ENCODE data around the gene RHCG.

RHCG gene

GRCh38 chr15:89452330-89452836 lies 44.0 kb downstream of the RHCG start:
- no peak overlapping the region for H3K9ac ChIP-seq (ENCODE audit: low read depth, low read length)
- no peaks in the 10 kb centered on the region for H3K9me3 ChIP-seq (ENCODE audit: insufficient read depth, low read depth, low read length)
- peaks cover 25% of the 10 kb centered on the region; the same call in 1 of the 2 replicates for H3K4me1 ChIP-seq (ENCODE audit: insufficient read depth, low read length)
- WGBS = 90% methylated on average over 8 of the region's 8 CpGs
- peaks cover 40% of the 10 kb centered on the region; the same call in 1 of the 2 replicates for H3K27me3 ChIP-seq (ENCODE audit: insufficient read depth, low read length)
- H3K27ac ChIP-seq (ENCODE audit: low read depth, low read length) = no peak overlapping the region
- no peak overlapping the region for H3K4me3 ChIP-seq (ENCODE audit: low read length)
- no peaks in the 10 kb centered on the region for H3K36me3 ChIP-seq (ENCODE audit: insufficient read depth, low read length)

- Histone ChIP-seq H3K4me3 (ENCODE audit: low read length) (no peak overlapping the region), H3K9ac (ENCODE audit: low read depth, low read length) (no peak overlapping the region), H3K27me3 (ENCODE audit: insufficient read depth, low read length) (peaks cover 40% of the 10 kb centered on the region; the same call in 1 of the 2 replicates), H3K27ac (ENCODE audit: low read depth, low read length) (no peak overlapping the region), H3K36me3 (ENCODE audit: insufficient read depth, low read length) (no peaks in the 10 kb centered on the region), H3K4me1 (ENCODE audit: insufficient read depth, low read length) (peaks cover 25% of the 10 kb centered on the region; the same call in 1 of the 2 replicates), H3K9me3 (ENCODE audit: insufficient read depth, low read depth, low read length) (no peaks in the 10 kb centered on the region)
- WGBS = no CpG with 5 or more reads among the region's 1 CpG
Measured at GRCh38 chr15:89451846-89452245, 44.5 kb downstream of the RHCG start.

- 48% methylated on average over 11 of the region's 11 CpGs for WGBS
- Histone ChIP-seq H3K9ac (ENCODE audit: low read depth, low read length) (no peak overlapping the region), H3K27me3 (ENCODE audit: insufficient read depth, low read length) (peaks cover 52% of the 10 kb centered on the region; the same call in 1 of the 2 replicates)
Measured at GRCh38 chr15:89450076-89451006, 46.0 kb downstream of the RHCG start.

GRCh38 chr15:89448825-89449224 lies 47.6 kb downstream of the RHCG start:
- Histone ChIP-seq H3K4me1 (ENCODE audit: insufficient read depth, low read length) (peaks cover 36% of the 10 kb centered on the region; the same call in 1 of the 2 replicates), H3K9ac (ENCODE audit: low read depth, low read length) (no peak overlapping the region), H3K9me3 (ENCODE audit: insufficient read depth, low read depth, low read length) (no peaks in the 10 kb centered on the region), H3K4me3 (ENCODE audit: low read length) (no peak overlapping the region), H3K27me3 (ENCODE audit: insufficient read depth, low read length) (peaks cover 48% of the 10 kb centered on the region; the same call in 1 of the 2 replicates), H3K36me3 (ENCODE audit: insufficient read depth, low read length) (no peaks in the 10 kb centered on the region), H3K27ac (ENCODE audit: low read depth, low read length) (no peak overlapping the region)
- WGBS = 37% methylated on average over 11 of the region's 11 CpGs

More at GRCh38 chr15:89450076-89451006, 46.0 kb downstream of the RHCG start:
- Histone ChIP-seq H3K4me3 (ENCODE audit: low read length) (no peak overlapping the region), H3K36me3 (ENCODE audit: insufficient read depth, low read length) (no peaks in the 10 kb centered on the region), H3K27ac (ENCODE audit: low read depth, low read length) (no peak overlapping the region), H3K9me3 (ENCODE audit: insufficient read depth, low read depth, low read length) (no peaks in the 10 kb centered on the region), H3K4me1 (ENCODE audit: insufficient read depth, low read length) (peaks cover 25% of the 10 kb centered on the region; the same call in 1 of the 2 replicates)

- H3K9ac ChIP-seq (ENCODE audit: low read depth, low read length) = no peak overlapping the region
- no peak overlapping the region for H3K4me3 ChIP-seq (ENCODE audit: low read length)
- no peaks in the 10 kb centered on the region for H3K36me3 ChIP-seq (ENCODE audit: insufficient read depth, low read length)
- H3K9me3 ChIP-seq (ENCODE audit: insufficient read depth, low read depth, low read length) = no peaks in the 10 kb centered on the region
- peaks cover 39% of the 10 kb centered on the region; the same call in 1 of the 2 replicates for H3K4me1 ChIP-seq (ENCODE audit: insufficient read depth, low read length)
- H3K27ac ChIP-seq (ENCODE audit: low read depth, low read length) = no peak overlapping the region
- H3K27me3 ChIP-seq (ENCODE audit: insufficient read depth, low read length) = peaks cover 38% of the 10 kb centered on the region; the same call in 1 of the 2 replicates
- 92% methylated on average over 8 of the region's 8 CpGs for WGBS
Measured at GRCh38 chr15:89447676-89448075, 48.7 kb downstream of the RHCG start.

GRCh38 chr15:89446255-89446891 lies 50.0 kb downstream of the RHCG start:
- peaks cover 38% of the 10 kb centered on the region; the same call in 1 of the 2 replicates for H3K27me3 ChIP-seq (ENCODE audit: insufficient read depth, low read length)
- H3K9ac ChIP-seq (ENCODE audit: low read depth, low read length) = no peak overlapping the region
- no peaks in the 10 kb centered on the region for H3K9me3 ChIP-seq (ENCODE audit: insufficient read depth, low read depth, low read length)
- H3K36me3 ChIP-seq (ENCODE audit: insufficient read depth, low read length) = no peaks in the 10 kb centered on the region
- peaks cover 39% of the 10 kb centered on the region; the same call in 1 of the 2 replicates for H3K4me1 ChIP-seq (ENCODE audit: insufficient read depth, low read length)
- H3K27ac ChIP-seq (ENCODE audit: low read depth, low read length) = no peak overlapping the region
- no peak overlapping the region for H3K4me3 ChIP-seq (ENCODE audit: low read length)
- 93% methylated on average over 9 of the region's 9 CpGs for WGBS

GRCh38 chr15:89445518-89445917 lies 50.9 kb downstream of the RHCG start:
- H3K9me3 ChIP-seq (ENCODE audit: insufficient read depth, low read depth, low read length) = no peaks in the 10 kb centered on the region
- no peaks in the 10 kb centered on the region for H3K36me3 ChIP-seq (ENCODE audit: insufficient read depth, low read length)
- no peak overlapping the region for H3K9ac ChIP-seq (ENCODE audit: low read depth, low read length)
- peaks cover 34% of the 10 kb centered on the region; the same call in 1 of the 2 replicates for H3K27me3 ChIP-seq (ENCODE audit: insufficient read depth, low read length)
- H3K4me3 ChIP-seq (ENCODE audit: low read length) = no peak overlapping the region
- peaks cover 36% of the 10 kb centered on the region; the same call in 1 of the 2 replicates for H3K4me1 ChIP-seq (ENCODE audit: insufficient read depth, low read length)
- H3K27ac ChIP-seq (ENCODE audit: low read depth, low read length) = no peak overlapping the region
- 83% methylated on average over 1 of the region's 1 CpG for WGBS

- Histone ChIP-seq H3K4me3 (ENCODE audit: low read length) (no peak overlapping the region), H3K4me1 (ENCODE audit: insufficient read depth, low read length) (peaks cover 29% of the 10 kb centered on the region; the same call in 1 of the 2 replicates), H3K27me3 (ENCODE audit: insufficient read depth, low read length) (peaks cover 37% of the 10 kb centered on the region; the same call in 1 of the 2 replicates), H3K27ac (ENCODE audit: low read depth, low read length) (no peak overlapping the region), H3K9me3 (ENCODE audit: insufficient read depth, low read depth, low read length) (no peaks in the 10 kb centered on the region), H3K9ac (ENCODE audit: low read depth, low read length) (no peak overlapping the region), H3K36me3 (ENCODE audit: insufficient read depth, low read length) (no peaks in the 10 kb centered on the region)
- WGBS = 17% methylated on average over 16 of the region's 17 CpGs
Measured at GRCh38 chr15:89444241-89445225, 51.9 kb downstream of the RHCG start.

- H3K27me3 ChIP-seq (ENCODE audit: insufficient read depth, low read length) = peaks cover 34% of the 10 kb centered on the region; the same call in 1 of the 2 replicates
- H3K9me3 ChIP-seq (ENCODE audit: insufficient read depth, low read depth, low read length) = no peaks in the 10 kb centered on the region
- 58% methylated on average over 2 of the region's 3 CpGs for WGBS
- H3K36me3 ChIP-seq (ENCODE audit: insufficient read depth, low read length) = no peaks in the 10 kb centered on the region
- no peak overlapping the region for H3K9ac ChIP-seq (ENCODE audit: low read depth, low read length)
- peaks cover 21% of the 10 kb centered on the region; the same call in 1 of the 2 replicates for H3K4me1 ChIP-seq (ENCODE audit: insufficient read depth, low read length)
- H3K4me3 ChIP-seq (ENCODE audit: low read length) = no peak overlapping the region
- no peak overlapping the region for H3K27ac ChIP-seq (ENCODE audit: low read depth, low read length)
Measured at GRCh38 chr15:89443581-89443980, 52.8 kb downstream of the RHCG start.

- Histone ChIP-seq H3K36me3 (ENCODE audit: insufficient read depth, low read length) (no peaks in the 10 kb centered on the region), H3K4me1 (ENCODE audit: insufficient read depth, low read length) (peaks cover 14% of the 10 kb centered on the region; the same call in 1 of the 2 replicates), H3K9me3 (ENCODE audit: insufficient read depth, low read depth, low read length) (no peaks in the 10 kb centered on the region), H3K4me3 (ENCODE audit: low read length) (no peak overlapping the region), H3K27ac (ENCODE audit: low read depth, low read length) (no peak overlapping the region), H3K9ac (ENCODE audit: low read depth, low read length) (no peak overlapping the region), H3K27me3 (ENCODE audit: insufficient read depth, low read length) (peaks cover 37% of the 10 kb centered on the region; the same call in 1 of the 2 replicates)
- 63% methylated on average over 19 of the region's 19 CpGs for WGBS
Measured at GRCh38 chr15:89442671-89443307, 53.6 kb downstream of the RHCG start.
